Body of pancreas (tissue), 4 donors: ENCODE measurements around the gene PACRG.

Experiments
- POLR2A ChIP-seq, 3 donors: fragments of 450-650 bp; IDR thresholded peaks; one replicate each; pipeline ENCODE4 v1.6.1; 2016; ENCODE audit warnings: antibody characterized with exemption in 3 of 3, mild to moderate bottlenecking in 2 of 3
- TF ChIP-seq, protein P1 (sequence below), 7 experiments: fragments of 450-650 bp in 4 of 7; fragments of 200-600 bp in 3 of 7; sonication (generic) in 3 of 7; IDR thresholded peaks; one replicate each; pipeline ENCODE4 v1.5.1; 2016 to 2019; ENCODE audit warnings: antibody characterized with exemption in 7 of 7

DNA sequence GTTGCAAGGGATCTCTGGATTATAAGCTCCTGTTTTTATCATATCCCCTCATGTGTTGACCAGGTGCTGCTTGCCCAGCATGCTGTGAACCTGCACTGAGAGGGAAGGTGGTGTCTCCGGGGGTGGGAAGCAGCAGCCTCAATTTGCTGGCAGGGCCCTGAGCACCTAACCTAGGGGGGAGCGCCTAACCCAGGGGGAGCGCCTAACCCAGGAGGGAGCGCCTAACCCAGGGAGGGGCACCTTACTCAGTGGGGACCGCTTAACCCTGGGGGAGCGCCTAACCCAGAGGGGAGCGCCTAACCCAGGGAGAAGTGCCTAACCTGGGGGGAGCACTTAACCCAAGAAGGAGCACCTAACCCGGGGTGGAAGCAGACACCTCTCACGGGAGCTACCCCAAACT is 603.5 kb downstream of the PACRG start:
- TF ChIP-seq, protein P1, sequence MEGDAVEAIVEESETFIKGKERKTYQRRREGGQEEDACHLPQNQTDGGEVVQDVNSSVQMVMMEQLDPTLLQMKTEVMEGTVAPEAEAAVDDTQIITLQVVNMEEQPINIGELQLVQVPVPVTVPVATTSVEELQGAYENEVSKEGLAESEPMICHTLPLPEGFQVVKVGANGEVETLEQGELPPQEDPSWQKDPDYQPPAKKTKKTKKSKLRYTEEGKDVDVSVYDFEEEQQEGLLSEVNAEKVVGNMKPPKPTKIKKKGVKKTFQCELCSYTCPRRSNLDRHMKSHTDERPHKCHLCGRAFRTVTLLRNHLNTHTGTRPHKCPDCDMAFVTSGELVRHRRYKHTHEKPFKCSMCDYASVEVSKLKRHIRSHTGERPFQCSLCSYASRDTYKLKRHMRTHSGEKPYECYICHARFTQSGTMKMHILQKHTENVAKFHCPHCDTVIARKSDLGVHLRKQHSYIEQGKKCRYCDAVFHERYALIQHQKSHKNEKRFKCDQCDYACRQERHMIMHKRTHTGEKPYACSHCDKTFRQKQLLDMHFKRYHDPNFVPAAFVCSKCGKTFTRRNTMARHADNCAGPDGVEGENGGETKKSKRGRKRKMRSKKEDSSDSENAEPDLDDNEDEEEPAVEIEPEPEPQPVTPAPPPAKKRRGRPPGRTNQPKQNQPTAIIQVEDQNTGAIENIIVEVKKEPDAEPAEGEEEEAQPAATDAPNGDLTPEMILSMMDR (IDR thresholded peaks at IDR 0.05): no peak
- TF ChIP-seq POLR2A (IDR thresholded peaks at IDR 0.05): no peak
